Temporal lobe (tissue), 2 donors: ENCODE results near the gene SKP2. TPM values are rescaled to one million over a fixed set of nuclear protein-coding genes. Genes with fewer than 3 reads are reported as not detected.
A peak's percentile ranks its signal among the peaks of the same experiment; 100 is the strongest.

Source experiments
- small RNA-seq: library from RNA; depleted of rRNA; stranded (forward); fragments of <200 nt; gene quantifications from one replicate; pipeline ENCODE3, GENCODE V24; 2014; ENCODE audit warnings: low replicate concordance
- total RNA-seq: library from RNA; depleted of rRNA; stranded (reverse); fragments of >200 nt; gene quantifications from one replicate; pipeline ENCODE4 v1.2.3, GENCODE V29; 2014

The SKP2 gene
- total RNA-seq, 1 donor from 2014 or later, result 13.5 TPM

Small RNA genes lying within 50 kb of the gene (small RNA-seq; reads per million reads assigned to genes)
- gene MIR580, result 0.94 reads per million, percentile 73 among the genes with 10 or more reads in this experiment
- gene RNU6-1305P, result not detected

Other genes starting within 250 kb of the SKP2 start
- gene CAPSL, start 213.5 kb upstream of the SKP2 start, total RNA-seq, result not detected
- not detected for gene UGT3A1, start 160.7 kb upstream of the SKP2 start, total RNA-seq
- not detected for gene UGT3A2, start 85.2 kb upstream of the SKP2 start, total RNA-seq
- 56.8 TPM for gene LMBRD2, start 224 bp upstream of the SKP2 start, total RNA-seq
- gene NADK2, start 89.8 kb downstream of the SKP2 start, total RNA-seq, result 68.8 TPM
- 9.6 TPM for gene RANBP3L, start 149.8 kb downstream of the SKP2 start, total RNA-seq